NCI-H2107 treated with DMSO at 0.1 percent for 48 hours (cell line): ENCODE data around the gene SOD2.
A peak's percentile ranks its signal among the peaks of the same experiment; 100 is the strongest.
"Not testable (repeated sequence)": the region's sequence is repeated elsewhere in the genome, so short reads cannot be mapped to it uniquely, and the experiment has no call there.

Experiments used
- DNase-seq: peaks from one replicate; lab custom pipeline; 2025; ENCODE audit not compliant: unreplicated experiment; lab: John Stamatoyannopoulos, UW

Gene SOD2

GRCh38 chr6:159684013-159684304 lies 9.1 kb downstream of the SOD2 start:
- DNase-seq = no peak

GRCh38 chr6:159682810-159683209 lies 10.2 kb downstream of the SOD2 start:
- no peak for DNase-seq

- no peak for DNase-seq
Measured at GRCh38 chr6:159682295-159682694, 10.7 kb downstream of the SOD2 start.

- no peak for DNase-seq
Measured at GRCh38 chr6:159681191-159681880, 11.7 kb downstream of the SOD2 start.

- DNase-seq = no peak
Measured at GRCh38 chr6:159680104-159680503, 12.9 kb downstream of the SOD2 start.

- DNase-seq = no peak
Measured at GRCh38 chr6:159679091-159680077, 13.7 kb downstream of the SOD2 start.

- DNase-seq = no peak
Measured at GRCh38 chr6:159678574-159678973, 14.5 kb downstream of the SOD2 start.

GRCh38 chr6:159677506-159678165 lies 15.4 kb downstream of the SOD2 start:
- DNase-seq = no peak

- DNase-seq = no peak
Measured at GRCh38 chr6:159676890-159677505, 16.0 kb downstream of the SOD2 start.

- not testable (repeated sequence) for DNase-seq
Measured at GRCh38 chr6:159676236-159676635, 16.8 kb downstream of the SOD2 start.

GRCh38 chr6:159665868-159666635 lies 27.0 kb downstream of the SOD2 start:
- DNase-seq = no peak

- DNase-seq = not testable (repeated sequence)
Measured at GRCh38 chr6:159663368-159663889, 29.6 kb downstream of the SOD2 start.

GRCh38 chr6:159661977-159662376 lies 31.1 kb downstream of the SOD2 start:
- DNase-seq = not testable (repeated sequence)

GRCh38 chr6:159655409-159655988 lies 37.5 kb downstream of the SOD2 start:
- no peak for DNase-seq

GRCh38 chr6:159654483-159655098 lies 38.5 kb downstream of the SOD2 start:
- peak; percentile 47 for DNase-seq

- no peak for DNase-seq
Measured at GRCh38 chr6:159650314-159650713, 42.7 kb downstream of the SOD2 start.

- DNase-seq = no peak
Measured at GRCh38 chr6:159649441-159649840, 43.6 kb downstream of the SOD2 start.

GRCh38 chr6:159646733-159647132 lies 46.3 kb downstream of the SOD2 start:
- no peak for DNase-seq

- DNase-seq = no peak
Measured at GRCh38 chr6:159646116-159646515, 46.9 kb downstream of the SOD2 start.
